ENCODE results near the gene WIPF2.
A peak's percentile ranks its signal among the peaks of the same experiment; 100 is the strongest.

WIPF2 gene

DNA sequence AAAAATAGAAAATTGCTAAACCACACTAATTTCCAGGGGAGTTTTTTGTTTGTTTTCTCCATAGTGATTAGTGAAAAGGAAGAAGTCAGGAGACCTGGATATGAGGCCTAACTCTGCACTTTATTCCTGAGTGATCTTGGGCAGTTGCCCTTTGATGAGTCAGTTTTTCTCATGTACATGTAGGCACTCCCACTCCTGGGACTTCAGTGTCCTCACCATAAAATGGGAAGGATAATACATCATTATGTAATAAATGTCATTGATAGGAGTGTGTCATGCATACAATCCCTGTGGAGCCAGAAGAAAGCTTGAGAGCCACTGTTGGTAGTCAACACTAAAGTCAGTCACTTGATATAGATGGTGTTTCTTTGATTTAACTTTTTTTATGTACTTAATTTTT, 32.5 kb downstream of the WIPF2 start (continued):
- TF ChIP-seq ZNF335 (tag by site-specific recombination; conservative IDR thresholded peaks at IDR 0.05), result no peak
- TF ChIP-seq ZBTB17 (tag by site-specific recombination; IDR thresholded peaks at IDR 0.05), result peak; percentile 85
- no peak for TF ChIP-seq ZNF133 (tag by site-specific recombination; IDR thresholded peaks at IDR 0.05)
- TF ChIP-seq ZNF169 (tag by site-specific recombination; IDR thresholded peaks at IDR 0.05), result no peak
- TF ChIP-seq, protein P1, sequence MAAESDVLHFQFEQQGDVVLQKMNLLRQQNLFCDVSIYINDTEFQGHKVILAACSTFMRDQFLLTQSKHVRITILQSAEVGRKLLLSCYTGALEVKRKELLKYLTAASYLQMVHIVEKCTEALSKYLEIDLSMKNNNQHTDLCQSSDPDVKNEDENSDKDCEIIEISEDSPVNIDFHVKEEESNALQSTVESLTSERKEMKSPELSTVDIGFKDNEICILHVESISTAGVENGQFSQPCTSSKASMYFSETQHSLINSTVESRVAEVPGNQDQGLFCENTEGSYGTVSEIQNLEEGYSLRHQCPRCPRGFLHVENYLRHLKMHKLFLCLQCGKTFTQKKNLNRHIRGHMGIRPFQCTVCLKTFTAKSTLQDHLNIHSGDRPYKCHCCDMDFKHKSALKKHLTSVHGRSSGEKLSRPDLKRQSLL (tag by site-specific recombination; IDR thresholded peaks at IDR 0.05), result 0 out of 2 replicates have a peak, but pooled peaks have one; percentile 49
- no peak for TF ChIP-seq ZFP37 (tag by site-specific recombination; IDR thresholded peaks at IDR 0.05)
- no peak for TF ChIP-seq GLIS1 (tag by site-specific recombination; IDR thresholded peaks at IDR 0.05)
- TF ChIP-seq, protein P2, sequence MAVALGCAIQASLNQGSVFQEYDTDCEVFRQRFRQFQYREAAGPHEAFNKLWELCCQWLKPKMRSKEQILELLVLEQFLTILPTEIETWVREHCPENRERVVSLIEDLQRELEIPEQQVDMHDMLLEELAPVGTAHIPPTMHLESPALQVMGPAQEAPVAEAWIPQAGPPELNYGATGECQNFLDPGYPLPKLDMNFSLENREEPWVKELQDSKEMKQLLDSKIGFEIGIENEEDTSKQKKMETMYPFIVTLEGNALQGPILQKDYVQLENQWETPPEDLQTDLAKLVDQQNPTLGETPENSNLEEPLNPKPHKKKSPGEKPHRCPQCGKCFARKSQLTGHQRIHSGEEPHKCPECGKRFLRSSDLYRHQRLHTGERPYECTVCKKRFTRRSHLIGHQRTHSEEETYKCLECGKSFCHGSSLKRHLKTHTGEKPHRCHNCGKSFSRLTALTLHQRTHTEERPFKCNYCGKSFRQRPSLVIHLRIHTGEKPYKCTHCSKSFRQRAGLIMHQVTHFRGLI (tag by site-specific recombination; IDR thresholded peaks at IDR 0.05), result no peak
- TF ChIP-seq, protein P3, sequence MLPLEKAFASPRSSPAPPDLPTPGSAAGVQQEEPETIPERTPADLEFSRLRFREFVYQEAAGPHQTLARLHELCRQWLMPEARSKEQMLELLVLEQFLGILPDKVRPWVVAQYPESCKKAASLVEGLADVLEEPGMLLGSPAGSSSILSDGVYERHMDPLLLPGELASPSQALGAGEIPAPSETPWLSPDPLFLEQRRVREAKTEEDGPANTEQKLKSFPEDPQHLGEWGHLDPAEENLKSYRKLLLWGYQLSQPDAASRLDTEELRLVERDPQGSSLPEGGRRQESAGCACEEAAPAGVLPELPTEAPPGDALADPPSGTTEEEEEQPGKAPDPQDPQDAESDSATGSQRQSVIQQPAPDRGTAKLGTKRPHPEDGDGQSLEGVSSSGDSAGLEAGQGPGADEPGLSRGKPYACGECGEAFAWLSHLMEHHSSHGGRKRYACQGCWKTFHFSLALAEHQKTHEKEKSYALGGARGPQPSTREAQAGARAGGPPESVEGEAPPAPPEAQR (tag by site-specific recombination; IDR thresholded peaks at IDR 0.05), result no peak
- TF ChIP-seq, protein P4, sequence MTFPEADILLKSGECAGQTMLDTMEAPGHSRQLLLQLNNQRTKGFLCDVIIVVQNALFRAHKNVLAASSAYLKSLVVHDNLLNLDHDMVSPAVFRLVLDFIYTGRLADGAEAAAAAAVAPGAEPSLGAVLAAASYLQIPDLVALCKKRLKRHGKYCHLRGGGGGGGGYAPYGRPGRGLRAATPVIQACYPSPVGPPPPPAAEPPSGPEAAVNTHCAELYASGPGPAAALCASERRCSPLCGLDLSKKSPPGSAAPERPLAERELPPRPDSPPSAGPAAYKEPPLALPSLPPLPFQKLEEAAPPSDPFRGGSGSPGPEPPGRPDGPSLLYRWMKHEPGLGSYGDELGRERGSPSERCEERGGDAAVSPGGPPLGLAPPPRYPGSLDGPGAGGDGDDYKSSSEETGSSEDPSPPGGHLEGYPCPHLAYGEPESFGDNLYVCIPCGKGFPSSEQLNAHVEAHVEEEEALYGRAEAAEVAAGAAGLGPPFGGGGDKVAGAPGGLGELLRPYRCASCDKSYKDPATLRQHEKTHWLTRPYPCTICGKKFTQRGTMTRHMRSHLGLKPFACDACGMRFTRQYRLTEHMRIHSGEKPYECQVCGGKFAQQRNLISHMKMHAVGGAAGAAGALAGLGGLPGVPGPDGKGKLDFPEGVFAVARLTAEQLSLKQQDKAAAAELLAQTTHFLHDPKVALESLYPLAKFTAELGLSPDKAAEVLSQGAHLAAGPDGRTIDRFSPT (tag by site-specific recombination; IDR thresholded peaks at IDR 0.05), result peak; percentile 97
- no peak for TF ChIP-seq ZNF837 (tag by site-specific recombination; IDR thresholded peaks at IDR 0.05)
- TF ChIP-seq ZNF561 (tag by site-specific recombination; IDR thresholded peaks at IDR 0.05; ENCODE audit: borderline replicate concordance), result peak; percentile 88
- TF ChIP-seq, protein P5, sequence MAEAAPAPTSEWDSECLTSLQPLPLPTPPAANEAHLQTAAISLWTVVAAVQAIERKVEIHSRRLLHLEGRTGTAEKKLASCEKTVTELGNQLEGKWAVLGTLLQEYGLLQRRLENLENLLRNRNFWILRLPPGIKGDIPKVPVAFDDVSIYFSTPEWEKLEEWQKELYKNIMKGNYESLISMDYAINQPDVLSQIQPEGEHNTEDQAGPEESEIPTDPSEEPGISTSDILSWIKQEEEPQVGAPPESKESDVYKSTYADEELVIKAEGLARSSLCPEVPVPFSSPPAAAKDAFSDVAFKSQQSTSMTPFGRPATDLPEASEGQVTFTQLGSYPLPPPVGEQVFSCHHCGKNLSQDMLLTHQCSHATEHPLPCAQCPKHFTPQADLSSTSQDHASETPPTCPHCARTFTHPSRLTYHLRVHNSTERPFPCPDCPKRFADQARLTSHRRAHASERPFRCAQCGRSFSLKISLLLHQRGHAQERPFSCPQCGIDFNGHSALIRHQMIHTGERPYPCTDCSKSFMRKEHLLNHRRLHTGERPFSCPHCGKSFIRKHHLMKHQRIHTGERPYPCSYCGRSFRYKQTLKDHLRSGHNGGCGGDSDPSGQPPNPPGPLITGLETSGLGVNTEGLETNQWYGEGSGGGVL (tag by site-specific recombination; IDR thresholded peaks at IDR 0.05), result peak; percentile 54; the same call in 1 of the 2 replicates
- TF ChIP-seq, protein P6, sequence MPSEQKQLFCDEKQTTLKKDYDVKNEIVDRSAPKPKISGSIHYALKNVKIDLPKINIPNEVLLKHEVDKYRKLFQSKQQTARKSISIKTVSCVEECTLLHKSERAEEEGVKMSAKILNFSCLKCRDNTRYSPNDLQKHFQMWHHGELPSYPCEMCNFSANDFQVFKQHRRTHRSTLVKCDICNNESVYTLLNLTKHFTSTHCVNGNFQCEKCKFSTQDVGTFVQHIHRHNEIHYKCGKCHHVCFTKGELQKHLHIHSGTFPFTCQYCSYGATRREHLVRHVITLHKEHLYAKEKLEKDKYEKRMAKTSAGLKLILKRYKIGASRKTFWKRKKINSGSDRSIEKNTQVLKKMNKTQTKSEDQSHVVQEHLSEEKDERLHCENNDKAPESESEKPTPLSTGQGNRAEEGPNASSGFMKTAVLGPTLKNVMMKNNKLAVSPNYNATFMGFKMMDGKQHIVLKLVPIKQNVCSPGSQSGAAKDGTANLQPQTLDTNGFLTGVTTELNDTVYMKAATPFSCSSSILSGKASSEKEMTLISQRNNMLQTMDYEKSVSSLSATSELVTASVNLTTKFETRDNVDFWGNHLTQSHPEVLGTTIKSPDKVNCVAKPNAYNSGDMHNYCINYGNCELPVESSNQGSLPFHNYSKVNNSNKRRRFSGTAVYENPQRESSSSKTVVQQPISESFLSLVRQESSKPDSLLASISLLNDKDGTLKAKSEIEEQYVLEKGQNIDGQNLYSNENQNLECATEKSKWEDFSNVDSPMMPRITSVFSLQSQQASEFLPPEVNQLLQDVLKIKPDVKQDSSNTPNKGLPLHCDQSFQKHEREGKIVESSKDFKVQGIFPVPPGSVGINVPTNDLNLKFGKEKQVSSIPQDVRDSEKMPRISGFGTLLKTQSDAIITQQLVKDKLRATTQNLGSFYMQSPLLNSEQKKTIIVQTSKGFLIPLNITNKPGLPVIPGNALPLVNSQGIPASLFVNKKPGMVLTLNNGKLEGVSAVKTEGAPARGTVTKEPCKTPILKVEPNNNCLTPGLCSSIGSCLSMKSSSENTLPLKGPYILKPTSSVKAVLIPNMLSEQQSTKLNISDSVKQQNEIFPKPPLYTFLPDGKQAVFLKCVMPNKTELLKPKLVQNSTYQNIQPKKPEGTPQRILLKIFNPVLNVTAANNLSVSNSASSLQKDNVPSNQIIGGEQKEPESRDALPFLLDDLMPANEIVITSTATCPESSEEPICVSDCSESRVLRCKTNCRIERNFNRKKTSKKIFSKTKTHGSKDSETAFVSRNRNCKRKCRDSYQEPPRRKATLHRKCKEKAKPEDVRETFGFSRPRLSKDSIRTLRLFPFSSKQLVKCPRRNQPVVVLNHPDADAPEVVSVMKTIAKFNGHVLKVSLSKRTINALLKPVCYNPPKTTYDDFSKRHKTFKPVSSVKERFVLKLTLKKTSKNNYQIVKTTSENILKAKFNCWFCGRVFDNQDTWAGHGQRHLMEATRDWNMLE (tag by site-specific recombination; conservative IDR thresholded peaks at IDR 0.05; ENCODE audit: low read depth), result no peak
- TF ChIP-seq ZNF23 (tag by site-specific recombination; IDR thresholded peaks at IDR 0.05; ENCODE audit: borderline replicate concordance), result no peak
- TF ChIP-seq ZNF37A (tag by site-specific recombination; IDR thresholded peaks at IDR 0.05), result no peak
- peak; percentile 45; the same call in 1 of the 2 replicates for TF ChIP-seq TCF7L2 (IDR thresholded peaks at IDR 0.05; ENCODE audit: borderline replicate concordance, low read depth, low read length)
- TF ChIP-seq, protein P7, sequence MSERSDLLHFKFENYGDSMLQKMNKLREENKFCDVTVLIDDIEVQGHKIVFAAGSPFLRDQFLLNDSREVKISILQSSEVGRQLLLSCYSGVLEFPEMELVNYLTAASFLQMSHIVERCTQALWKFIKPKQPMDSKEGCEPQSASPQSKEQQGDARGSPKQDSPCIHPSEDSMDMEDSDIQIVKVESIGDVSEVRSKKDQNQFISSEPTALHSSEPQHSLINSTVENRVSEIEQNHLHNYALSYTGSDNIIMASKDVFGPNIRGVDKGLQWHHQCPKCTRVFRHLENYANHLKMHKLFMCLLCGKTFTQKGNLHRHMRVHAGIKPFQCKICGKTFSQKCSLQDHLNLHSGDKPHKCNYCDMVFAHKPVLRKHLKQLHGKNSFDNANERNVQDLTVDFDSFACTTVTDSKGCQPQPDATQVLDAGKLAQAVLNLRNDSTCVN (tag by site-specific recombination; optimal IDR thresholded peaks at IDR 0.05), result no peak
- peak; percentile 37 for TF ChIP-seq ZBTB8A (tag by site-specific recombination; IDR thresholded peaks at IDR 0.05)
- TF ChIP-seq, protein P8, sequence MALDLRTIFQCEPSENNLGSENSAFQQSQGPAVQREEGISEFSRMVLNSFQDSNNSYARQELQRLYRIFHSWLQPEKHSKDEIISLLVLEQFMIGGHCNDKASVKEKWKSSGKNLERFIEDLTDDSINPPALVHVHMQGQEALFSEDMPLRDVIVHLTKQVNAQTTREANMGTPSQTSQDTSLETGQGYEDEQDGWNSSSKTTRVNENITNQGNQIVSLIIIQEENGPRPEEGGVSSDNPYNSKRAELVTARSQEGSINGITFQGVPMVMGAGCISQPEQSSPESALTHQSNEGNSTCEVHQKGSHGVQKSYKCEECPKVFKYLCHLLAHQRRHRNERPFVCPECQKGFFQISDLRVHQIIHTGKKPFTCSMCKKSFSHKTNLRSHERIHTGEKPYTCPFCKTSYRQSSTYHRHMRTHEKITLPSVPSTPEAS (tag by site-specific recombination; IDR thresholded peaks at IDR 0.05), result no peak
- no peak for TF ChIP-seq ZNF16 (tag by site-specific recombination; IDR thresholded peaks at IDR 0.05; ENCODE audit: low read depth)
- TF ChIP-seq ZNF768 (tag by site-specific recombination; IDR thresholded peaks at IDR 0.05), result no peak
- TF ChIP-seq ZIC2 (tag by site-specific recombination; IDR thresholded peaks at IDR 0.05), result peak; percentile 40; the same call in 1 of the 2 replicates
- no peak for TF ChIP-seq ZNF521 (tag by site-specific recombination; IDR thresholded peaks at IDR 0.05)
- TF ChIP-seq KLF10 (tag by site-specific recombination; IDR thresholded peaks at IDR 0.05), result peak; percentile 87
